ENCODE results near the gene DMD. TPM values are rescaled to one million over a fixed set of nuclear protein-coding genes. Genes with fewer than 3 reads are reported as not detected.

DMD gene
- total RNA-seq, 1 donor from 2014 or later, result 2.5 TPM

DNA sequence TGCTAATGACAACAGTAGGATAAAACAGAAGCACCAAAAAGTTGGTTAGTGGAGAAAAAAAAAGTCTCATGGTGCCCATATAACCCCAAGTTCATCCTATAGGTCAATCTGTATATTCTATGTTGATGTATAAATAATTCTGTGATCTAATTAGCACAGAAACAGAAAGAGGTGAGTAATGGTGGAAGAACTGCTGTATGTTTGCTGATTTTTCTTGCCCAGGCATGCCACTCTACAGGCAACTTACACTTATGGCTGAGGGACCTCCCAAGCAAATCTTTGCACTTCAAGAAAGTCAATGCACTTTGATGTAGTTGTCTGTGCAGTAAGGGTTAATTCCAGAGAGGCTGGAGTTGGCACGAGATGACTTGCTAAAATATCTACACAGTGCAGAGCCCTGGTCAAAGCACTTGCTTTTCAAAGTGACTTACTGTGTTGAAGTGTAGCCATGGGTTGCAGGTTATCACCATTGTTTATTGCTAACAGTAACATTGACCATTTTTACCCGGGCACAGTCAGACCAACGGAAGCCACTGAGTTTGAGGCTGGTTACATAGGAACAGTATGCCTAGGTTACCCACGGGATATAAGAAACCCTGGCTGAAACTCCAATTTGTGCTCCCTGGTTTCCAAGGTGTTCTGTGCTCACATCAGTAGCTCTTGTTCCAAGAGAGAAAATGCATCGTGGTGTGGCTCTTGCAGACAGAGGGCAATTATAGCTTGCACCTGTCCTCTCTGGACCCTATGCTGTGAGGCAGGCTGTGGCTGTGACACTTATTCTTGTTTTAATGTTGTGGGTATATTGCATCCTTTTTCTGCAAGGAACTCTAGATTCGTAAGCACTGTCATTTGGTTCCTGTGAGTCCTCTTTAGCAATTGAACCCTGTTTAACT lies 1998.2 kb downstream of the DMD start:
- TF ChIP-seq, protein P1, sequence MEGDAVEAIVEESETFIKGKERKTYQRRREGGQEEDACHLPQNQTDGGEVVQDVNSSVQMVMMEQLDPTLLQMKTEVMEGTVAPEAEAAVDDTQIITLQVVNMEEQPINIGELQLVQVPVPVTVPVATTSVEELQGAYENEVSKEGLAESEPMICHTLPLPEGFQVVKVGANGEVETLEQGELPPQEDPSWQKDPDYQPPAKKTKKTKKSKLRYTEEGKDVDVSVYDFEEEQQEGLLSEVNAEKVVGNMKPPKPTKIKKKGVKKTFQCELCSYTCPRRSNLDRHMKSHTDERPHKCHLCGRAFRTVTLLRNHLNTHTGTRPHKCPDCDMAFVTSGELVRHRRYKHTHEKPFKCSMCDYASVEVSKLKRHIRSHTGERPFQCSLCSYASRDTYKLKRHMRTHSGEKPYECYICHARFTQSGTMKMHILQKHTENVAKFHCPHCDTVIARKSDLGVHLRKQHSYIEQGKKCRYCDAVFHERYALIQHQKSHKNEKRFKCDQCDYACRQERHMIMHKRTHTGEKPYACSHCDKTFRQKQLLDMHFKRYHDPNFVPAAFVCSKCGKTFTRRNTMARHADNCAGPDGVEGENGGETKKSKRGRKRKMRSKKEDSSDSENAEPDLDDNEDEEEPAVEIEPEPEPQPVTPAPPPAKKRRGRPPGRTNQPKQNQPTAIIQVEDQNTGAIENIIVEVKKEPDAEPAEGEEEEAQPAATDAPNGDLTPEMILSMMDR (IDR thresholded peaks at IDR 0.05; ENCODE audit: insufficient read depth, low read length, poor library complexity, severe bottlenecking), result no peak
- Histone ChIP-seq H3K27me3 (ENCODE audit: control insufficient read depth, insufficient read depth, low read length) (no peaks in the 10 kb centered on the region), H3K4me3 (ENCODE audit: low read depth, low read length) (no peak overlapping the region), H3K36me3 (ENCODE audit: control insufficient read depth, insufficient read depth, low read length) (no peaks in the 10 kb centered on the region)
- DNase-seq (ENCODE audit: low read depth), result no peak

DNA sequence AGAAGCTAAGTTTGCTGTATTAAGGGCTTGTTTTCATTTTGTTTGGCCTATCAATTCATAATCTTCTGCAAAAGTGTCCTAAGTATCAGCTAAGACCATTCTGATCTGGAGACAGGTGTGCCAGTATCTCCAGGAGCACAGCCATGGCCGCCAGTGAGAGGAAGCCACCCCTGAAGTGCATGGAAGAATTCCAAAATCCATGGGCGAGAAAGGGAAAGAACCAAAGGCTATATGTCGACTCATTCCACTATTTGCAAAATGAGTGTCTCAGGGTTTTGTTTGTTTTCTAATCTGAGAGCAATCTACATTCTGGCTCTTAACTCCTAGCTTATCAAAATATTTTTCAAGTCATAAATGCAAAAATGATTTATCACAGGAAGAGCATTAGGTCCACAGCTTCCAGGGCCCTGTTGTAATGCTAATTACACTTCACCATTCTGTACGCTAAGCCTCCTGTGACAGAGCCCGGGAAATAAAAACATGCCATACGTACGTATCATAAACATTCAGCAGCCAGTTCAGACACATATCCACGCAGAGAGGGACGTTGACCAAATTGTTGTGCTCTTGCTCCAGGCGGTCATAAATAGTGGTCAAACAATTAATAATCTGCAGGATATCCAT lies 2002.2 kb downstream of the DMD start:
- DNase-seq (ENCODE audit: low read depth), result no peak
- TF ChIP-seq, protein P1 (IDR thresholded peaks at IDR 0.05; ENCODE audit: insufficient read depth, low read length, poor library complexity, severe bottlenecking), result no peak
- no peak overlapping the region for H3K4me3 ChIP-seq (ENCODE audit: low read depth, low read length)
- no peaks in the 10 kb centered on the region for H3K27me3 ChIP-seq (ENCODE audit: control insufficient read depth, insufficient read depth, low read length)
- H3K36me3 ChIP-seq (ENCODE audit: control insufficient read depth, insufficient read depth, low read length), result no peaks in the 10 kb centered on the region

DNA sequence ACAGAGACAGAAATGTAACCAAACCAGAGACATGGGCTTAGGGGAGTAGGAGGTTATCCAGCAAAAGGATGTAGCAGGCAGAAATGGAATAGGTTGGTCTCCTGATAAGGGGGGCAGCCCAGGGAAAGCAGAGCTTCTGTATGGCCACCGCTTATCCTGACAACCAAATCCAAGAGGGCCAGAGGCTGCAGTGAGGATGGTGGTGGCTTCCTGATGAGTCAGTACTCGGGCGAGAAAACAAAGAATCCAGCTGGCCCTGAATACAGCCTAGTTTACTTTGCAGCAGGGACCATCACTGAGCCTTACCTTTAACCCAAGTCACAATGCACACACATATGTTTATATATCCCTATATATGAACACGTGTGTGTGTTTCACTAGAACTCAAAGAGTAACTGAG lies 2009.8 kb downstream of the DMD start:
- TF ChIP-seq, protein P1 (IDR thresholded peaks at IDR 0.05; ENCODE audit: insufficient read depth, low read length, poor library complexity, severe bottlenecking), result no peak
- no peaks in the 10 kb centered on the region for H3K36me3 ChIP-seq (ENCODE audit: control insufficient read depth, insufficient read depth, low read length)
- no peak for DNase-seq (ENCODE audit: low read depth)
- no peak overlapping the region for H3K4me3 ChIP-seq (ENCODE audit: low read depth, low read length)
- H3K27me3 ChIP-seq (ENCODE audit: control insufficient read depth, insufficient read depth, low read length), result no peaks in the 10 kb centered on the region

DNA sequence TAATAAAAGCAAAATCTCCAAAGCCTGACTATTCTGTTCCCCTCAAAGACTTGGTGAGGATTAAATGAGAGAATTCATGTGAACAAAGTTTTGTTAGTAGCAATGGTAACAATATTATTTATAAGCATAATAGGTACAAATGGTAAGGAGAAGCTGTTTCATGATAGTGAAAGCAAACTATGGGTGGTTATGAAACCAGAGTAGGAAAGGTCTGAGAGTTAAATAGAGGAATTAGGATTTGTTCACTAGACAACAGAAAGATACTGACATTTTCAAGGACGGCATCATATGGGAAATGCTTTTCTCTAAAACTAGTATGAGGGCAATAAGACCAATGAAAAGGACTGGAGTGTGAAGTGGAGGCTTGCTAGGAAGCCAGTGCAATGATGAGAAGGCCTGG lies 2010.9 kb downstream of the DMD start:
- Histone ChIP-seq H3K27me3 (ENCODE audit: control insufficient read depth, insufficient read depth, low read length) (no peaks in the 10 kb centered on the region), H3K4me3 (ENCODE audit: low read depth, low read length) (no peak overlapping the region), H3K36me3 (ENCODE audit: control insufficient read depth, insufficient read depth, low read length) (no peaks in the 10 kb centered on the region)
- TF ChIP-seq, protein P1 (IDR thresholded peaks at IDR 0.05; ENCODE audit: insufficient read depth, low read length, poor library complexity, severe bottlenecking), result no peak
- DNase-seq (ENCODE audit: low read depth), result no peak

DNA sequence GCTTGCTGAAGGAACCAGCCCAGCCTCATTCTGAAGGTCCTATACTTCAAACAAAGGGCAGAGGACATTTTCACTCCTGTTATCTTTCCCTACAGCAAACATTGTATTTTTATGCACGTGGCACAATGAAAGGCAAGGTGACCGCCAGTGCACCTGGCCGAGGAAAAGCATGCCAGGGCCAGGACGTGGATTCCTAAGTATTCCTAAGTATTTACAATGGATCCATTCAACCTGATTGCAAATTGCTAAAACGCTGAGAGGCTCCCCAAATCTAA lies 2011.6 kb downstream of the DMD start:
- H3K27me3 ChIP-seq (ENCODE audit: control insufficient read depth, insufficient read depth, low read length), result no peaks in the 10 kb centered on the region
- H3K4me3 ChIP-seq (ENCODE audit: low read depth, low read length), result no peak overlapping the region
- DNase-seq (ENCODE audit: low read depth), result no peak
- TF ChIP-seq, protein P1 (IDR thresholded peaks at IDR 0.05; ENCODE audit: insufficient read depth, low read length, poor library complexity, severe bottlenecking), result no peak
- H3K36me3 ChIP-seq (ENCODE audit: control insufficient read depth, insufficient read depth, low read length), result no peaks in the 10 kb centered on the region

Data from kidney epithelial cell (primary cell).